Measurements from ENCODE around the gene TNS3. TPM values are rescaled to one million over a fixed set of nuclear protein-coding genes. Genes with fewer than 3 reads are reported as not detected.

Gene TNS3
- polyA plus RNA-seq, 1 of the 3 experiments (the other 2 are of a cell fraction), result 72.3 TPM

DNA sequence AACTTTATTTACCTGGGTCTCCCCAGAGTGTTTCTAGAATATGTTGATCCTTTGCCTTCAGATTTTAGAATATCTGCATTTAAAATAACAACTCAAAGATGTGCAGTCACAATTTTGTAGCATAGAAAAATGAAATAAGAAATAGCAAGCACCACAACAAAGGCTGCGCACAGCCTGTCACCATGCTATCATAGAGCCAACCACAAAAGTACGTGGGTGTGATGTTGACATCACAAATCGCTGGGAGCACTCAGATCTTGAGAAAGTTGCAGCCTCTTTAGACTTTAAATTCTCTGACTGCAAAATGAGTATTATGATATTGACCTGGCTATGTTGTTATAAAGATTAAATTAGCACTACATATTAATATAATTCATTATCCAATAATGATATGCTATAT lies 177.9 kb downstream of the TNS3 start:
- Histone ChIP-seq H4K20me1 (ENCODE audit: insufficient read depth) (no peaks in the 10 kb centered on the region), H3K4me2 (no peak overlapping the region), H3F3A (replicated peaks; ENCODE audit: insufficient read depth) (peaks cover 7% of the 10 kb centered on the region), H3K4me1 (ENCODE audit: control insufficient read depth in 1 of 2, insufficient read depth in 2 of 2, low read depth in 1 of 2, low read length in 1 of 2) (peaks cover 0 to 22% of the 10 kb centered on the region in 2 experiments; a peak in 1 of 4 replicates), H3K27me3 (ENCODE audit: insufficient read depth) (no peaks in the 10 kb centered on the region), H3K9me3 (no peaks in the 10 kb centered on the region), H3K79me2 (ENCODE audit: insufficient read depth) (no peaks in the 10 kb centered on the region), H3K4me3 (ENCODE audit: low read depth in 2 of 2, low read length in 1 of 2) (no peak overlapping the region), H2AFZ (ENCODE audit: low read depth) (no peak overlapping the region), H3K36me3 (replicated peaks in 1 of 2; ENCODE audit: control insufficient read depth in 1 of 2, insufficient read depth in 2 of 2, low read length in 1 of 2) (peaks cover 29 to 71% of the 10 kb centered on the region in 2 experiments), H3K27ac (ENCODE audit: low read depth in 2 of 2, low read length in 1 of 2) (no peak overlapping the region), H3K9ac (no peak overlapping the region), H3K9me2 (no peaks in the 10 kb centered on the region)
- ChIA-PET CTCF (no interaction called here), POLR2A (no interaction called here)
- TF ChIP-seq, protein P1, sequence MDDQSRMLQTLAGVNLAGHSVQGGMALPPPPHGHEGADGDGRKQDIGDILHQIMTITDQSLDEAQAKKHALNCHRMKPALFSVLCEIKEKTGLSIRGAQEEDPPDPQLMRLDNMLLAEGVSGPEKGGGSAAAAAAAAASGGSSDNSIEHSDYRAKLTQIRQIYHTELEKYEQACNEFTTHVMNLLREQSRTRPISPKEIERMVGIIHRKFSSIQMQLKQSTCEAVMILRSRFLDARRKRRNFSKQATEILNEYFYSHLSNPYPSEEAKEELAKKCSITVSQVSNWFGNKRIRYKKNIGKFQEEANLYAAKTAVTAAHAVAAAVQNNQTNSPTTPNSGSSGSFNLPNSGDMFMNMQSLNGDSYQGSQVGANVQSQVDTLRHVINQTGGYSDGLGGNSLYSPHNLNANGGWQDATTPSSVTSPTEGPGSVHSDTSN (IDR thresholded peaks at IDR 0.05), result no peak
- TF ChIP-seq NRF1 (IDR thresholded peaks at IDR 0.05; ENCODE audit: low read depth, low read length) (no peak), TEAD4 (IDR thresholded peaks at IDR 0.05; ENCODE audit: borderline replicate concordance, insufficient read depth) (no peak), JUND (IDR thresholded peaks at IDR 0.05) (no peak), MEF2A (IDR thresholded peaks at IDR 0.05; ENCODE audit: borderline replicate concordance, low read depth) (no peak), SMC3 (IDR thresholded peaks at IDR 0.05; ENCODE audit: low read depth, low read length) (no peak), RAD21 (IDR thresholded peaks at IDR 0.05; ENCODE audit: low read length) (no peak), GATA2 (CRISPR knock-in tag; IDR thresholded peaks at IDR 0.05) (no peak), FOXJ3 (CRISPR knock-in tag; IDR thresholded peaks at IDR 0.05) (no peak), NFIC (IDR thresholded peaks at IDR 0.05; ENCODE audit: borderline replicate concordance) (no peak), YY1 (IDR thresholded peaks at IDR 0.05; ENCODE audit: low read depth) (no peak), MAX (IDR thresholded peaks at IDR 0.05; ENCODE audit: low read depth) (no peak)
- 96% methylated on average over 3 of the region's 3 CpGs for WGBS (ENCODE audit: low lambda C conversion rate)
- no peak for DNase-seq

DNA sequence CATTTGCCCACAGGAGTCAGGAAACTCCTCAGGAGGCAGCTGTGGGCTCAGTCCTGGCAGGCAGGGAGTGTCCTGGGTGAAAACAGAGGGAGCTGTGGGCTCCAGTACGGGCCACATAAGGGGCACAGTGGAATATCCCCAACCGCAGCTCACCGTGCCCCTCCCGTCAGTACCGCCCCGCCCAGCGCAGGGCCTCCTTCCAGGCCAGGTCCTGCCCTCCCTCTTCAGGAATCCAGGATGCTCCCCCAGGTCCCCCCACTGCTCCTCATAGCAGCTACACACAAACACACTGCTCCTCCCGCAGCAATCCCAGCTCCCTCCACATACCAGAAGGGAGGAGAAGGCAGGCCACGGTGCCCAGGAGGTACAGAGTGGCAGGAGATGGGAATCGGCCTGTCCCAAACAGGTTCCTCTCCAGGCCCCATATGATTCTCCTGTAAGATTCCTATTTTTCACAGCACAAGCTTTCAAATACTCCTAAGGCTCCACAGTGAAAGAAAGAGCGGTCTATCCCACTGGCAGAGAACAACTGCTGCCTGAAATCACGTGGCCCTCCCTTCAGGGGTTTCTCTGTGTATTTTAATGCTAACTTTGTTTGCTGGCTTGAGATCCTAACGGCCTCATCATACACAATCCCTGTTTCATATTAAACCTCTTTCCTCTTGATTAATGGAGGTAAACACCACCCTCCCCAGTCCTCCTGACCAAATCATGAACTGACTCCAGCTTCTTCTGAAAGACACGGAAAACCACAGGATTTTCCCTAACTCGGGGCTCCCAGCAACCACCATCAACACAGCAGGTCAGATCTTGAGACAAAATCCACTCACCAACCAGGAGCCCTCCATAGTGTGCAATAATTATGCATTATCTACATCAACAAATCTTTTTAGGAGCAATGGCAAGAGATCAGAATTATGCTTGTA lies 178.7 kb downstream of the TNS3 start:
- CTCF ChIA-PET, result no interaction called here
- Histone ChIP-seq H3K4me1 (ENCODE audit: control insufficient read depth in 1 of 2, insufficient read depth in 2 of 2, low read depth in 1 of 2, low read length in 1 of 2) (peaks cover 0 to 22% of the 10 kb centered on the region in 2 experiments; a peak in 1 of 4 replicates), H3K9me3 (no peaks in the 10 kb centered on the region), H3K9ac (no peak overlapping the region), H3K79me2 (ENCODE audit: insufficient read depth) (no peaks in the 10 kb centered on the region), H2AFZ (ENCODE audit: low read depth) (no peak overlapping the region), H3K36me3 (replicated peaks in 1 of 2; ENCODE audit: control insufficient read depth in 1 of 2, insufficient read depth in 2 of 2, low read length in 1 of 2) (peaks cover 27 to 68% of the 10 kb centered on the region in 2 experiments), H3K4me3 (ENCODE audit: low read depth in 2 of 2, low read length in 1 of 2) (no peak overlapping the region), H3K9me2 (no peaks in the 10 kb centered on the region), H4K20me1 (ENCODE audit: insufficient read depth) (no peaks in the 10 kb centered on the region), H3K4me2 (no peak overlapping the region), H3K27me3 (ENCODE audit: insufficient read depth) (no peaks in the 10 kb centered on the region), H3K27ac (ENCODE audit: low read depth in 2 of 2, low read length in 1 of 2) (no peak overlapping the region), H3F3A (replicated peaks; ENCODE audit: insufficient read depth) (peaks cover 7% of the 10 kb centered on the region)
- TF ChIP-seq MXI1 (IDR thresholded peaks at IDR 0.05; ENCODE audit: low read depth, low read length), result no peak
- POLR2A ChIA-PET, result no interaction called here
- no peak for DNase-seq
- WGBS (ENCODE audit: low lambda C conversion rate), result 95% methylated on average over 13 of the region's 15 CpGs

Data from SK-N-SH (cell line).